Neural progenitor cell (in vitro differentiated cells): ENCODE results near the gene FGF4. TPM values are rescaled to one million over a fixed set of nuclear protein-coding genes. Genes with fewer than 3 reads are reported as not detected.

Source experiments
- DNase-seq: peaks from one replicate; pipeline ENCODE4 v3.0.0-alpha.2; 2016; ENCODE audit warnings: low spot score
- H2AFZ ChIP-seq: fragments of 200-600 bp; sonication (generic); replicated peaks from 2 replicates; pipeline ENCODE4 v1.6.1; 2016; ENCODE audit warnings: antibody characterized with exemption
- H3F3A ChIP-seq: fragments of 200-600 bp; sonication (generic); 2 replicates; pipeline ENCODE4 v1.6.1; 2016; ENCODE audit warnings: antibody characterized with exemption, low read depth
- H3K27ac ChIP-seq: fragments of 200-600 bp; sonication (generic); 2 replicates; pipeline ENCODE4 v1.5.1; 2016; ENCODE audit warnings: mild to moderate bottlenecking
- H3K27me3 ChIP-seq: fragments of 200-600 bp; sonication (generic); 2 replicates; pipeline ENCODE4 v1.6.1; 2016; ENCODE audit warnings: mild to moderate bottlenecking, moderate library complexity
- H3K36me3 ChIP-seq: fragments of 200-600 bp; sonication (generic); 2 replicates; pipeline ENCODE4 v1.5.1; 2016
- H3K4me1 ChIP-seq: fragments of 200-600 bp; sonication (generic); 2 replicates; pipeline ENCODE4 v1.6.1; 2016; ENCODE audit warnings: mixed run types
- H3K4me2 ChIP-seq: fragments of 200-600 bp; sonication (generic); 2 replicates; pipeline ENCODE4 v1.6.1; 2016
- H3K4me3 ChIP-seq: fragments of 200-600 bp; sonication (generic); 2 replicates; pipeline ENCODE4 v1.5.1; 2016
- H3K79me2 ChIP-seq: fragments of 200-600 bp; sonication (generic); 2 replicates; pipeline ENCODE4 v1.6.1; 2016; ENCODE audit warnings: low read depth
- H3K9ac ChIP-seq: fragments of 200-600 bp; sonication (generic); 2 replicates; pipeline ENCODE4 v1.6.1; 2016
- H3K9me3 ChIP-seq: fragments of 200-600 bp; sonication (generic); 2 replicates; pipeline ENCODE4 v1.5.1; 2016; ENCODE audit warnings: low read depth
- H4K20me1 ChIP-seq: fragments of 200-600 bp; sonication (generic); 2 replicates; pipeline ENCODE4 v1.6.1; 2016; ENCODE audit warnings: low read depth
- H3K27ac Mint-ChIP-seq: 3 replicates; pipeline ENCODE4 v1.8.0; 2021; ENCODE audit warnings: mixed read lengths
- H3K27me3 Mint-ChIP-seq: 2 replicates; pipeline ENCODE4 v1.8.0; 2022; ENCODE audit warnings: low read depth, mild to moderate bottlenecking, inconsistent platforms, moderate library complexity, mixed read lengths; ENCODE audit not compliant: insufficient read depth
- H3K36me3 Mint-ChIP-seq: 3 replicates; pipeline ENCODE4 v1.8.0; 2021; ENCODE audit warnings: mixed read lengths
- H3K4me1 Mint-ChIP-seq: 3 replicates; pipeline ENCODE4 v1.8.0; 2021; ENCODE audit warnings: mixed read lengths
- H3K4me3 Mint-ChIP-seq: 3 replicates; pipeline ENCODE4 v1.8.0; 2021; ENCODE audit warnings: mild to moderate bottlenecking, moderate library complexity, mixed read lengths
- H3K9me3 Mint-ChIP-seq: 3 replicates; pipeline ENCODE4 v1.8.0; 2020; ENCODE audit warnings: mixed read lengths
- EZH2 ChIP-seq: fragments of 200-600 bp; sonication (generic); IDR thresholded peaks from 2 replicates; pipeline ENCODE4 v1.6.1; 2017; ENCODE audit warnings: antibody characterized with exemption, mild to moderate bottlenecking, moderate library complexity
- EZH2phosphoT487 ChIP-seq: fragments of 200-600 bp; sonication (generic); IDR thresholded peaks from 2 replicates; pipeline ENCODE4 v1.6.1; 2017; ENCODE audit warnings: antibody characterized with exemption
- total RNA-seq: library from RNA; depleted of rRNA; stranded (reverse); fragments of >200 nt; gene quantifications from 2 replicates; pipeline ENCODE4 v1.2.3, GENCODE V29; 2015; ENCODE audit warnings: low replicate concordance
- TF ChIP-seq, protein P1 (sequence below): fragments of 200-600 bp; sonication (generic); IDR thresholded peaks from 2 replicates; pipeline ENCODE4 v1.5.1; 2017; ENCODE audit warnings: antibody characterized with exemption, mild to moderate bottlenecking

FGF4 gene
- total RNA-seq, 1 donor from 2014 or later, result 0.22 TPM

DNA sequence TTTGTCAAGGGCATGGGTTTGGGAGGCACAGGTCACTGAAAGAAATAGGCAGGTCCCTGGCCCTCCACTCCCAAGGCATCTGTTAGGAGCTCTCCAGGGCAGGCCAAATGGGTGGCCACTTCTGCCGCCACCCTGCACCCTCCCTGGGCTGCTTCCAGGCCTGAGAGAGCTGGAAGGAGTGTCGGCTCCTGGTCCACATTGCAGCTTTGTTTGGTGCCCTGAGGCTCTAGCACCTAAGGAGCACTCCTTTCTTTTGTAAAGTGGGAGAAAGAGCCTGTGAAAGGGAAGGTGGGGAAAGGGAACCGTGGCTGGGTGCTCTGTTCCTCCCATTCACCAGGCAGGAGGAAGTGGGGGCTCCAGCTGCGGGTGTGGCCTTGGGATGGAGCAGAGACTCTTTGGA, 12.3 kb upstream of the FGF4 start:
- no peak overlapping the region for H3K27ac Mint-ChIP-seq
- TF ChIP-seq EZH2 (no peak), EZH2phosphoT487 (no peak)
- TF ChIP-seq, protein P1, sequence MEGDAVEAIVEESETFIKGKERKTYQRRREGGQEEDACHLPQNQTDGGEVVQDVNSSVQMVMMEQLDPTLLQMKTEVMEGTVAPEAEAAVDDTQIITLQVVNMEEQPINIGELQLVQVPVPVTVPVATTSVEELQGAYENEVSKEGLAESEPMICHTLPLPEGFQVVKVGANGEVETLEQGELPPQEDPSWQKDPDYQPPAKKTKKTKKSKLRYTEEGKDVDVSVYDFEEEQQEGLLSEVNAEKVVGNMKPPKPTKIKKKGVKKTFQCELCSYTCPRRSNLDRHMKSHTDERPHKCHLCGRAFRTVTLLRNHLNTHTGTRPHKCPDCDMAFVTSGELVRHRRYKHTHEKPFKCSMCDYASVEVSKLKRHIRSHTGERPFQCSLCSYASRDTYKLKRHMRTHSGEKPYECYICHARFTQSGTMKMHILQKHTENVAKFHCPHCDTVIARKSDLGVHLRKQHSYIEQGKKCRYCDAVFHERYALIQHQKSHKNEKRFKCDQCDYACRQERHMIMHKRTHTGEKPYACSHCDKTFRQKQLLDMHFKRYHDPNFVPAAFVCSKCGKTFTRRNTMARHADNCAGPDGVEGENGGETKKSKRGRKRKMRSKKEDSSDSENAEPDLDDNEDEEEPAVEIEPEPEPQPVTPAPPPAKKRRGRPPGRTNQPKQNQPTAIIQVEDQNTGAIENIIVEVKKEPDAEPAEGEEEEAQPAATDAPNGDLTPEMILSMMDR, result no peak
- no peaks in the 10 kb centered on the region for H3K9me3 Mint-ChIP-seq
- no peak overlapping the region for H3K27ac ChIP-seq
- no peaks in the 10 kb centered on the region for H3K79me2 ChIP-seq
- DNase-seq, result no peak
- no peaks in the 10 kb centered on the region for H3K36me3 ChIP-seq
- no peaks in the 10 kb centered on the region for H3K4me1 ChIP-seq
- H3F3A ChIP-seq, result no peaks in the 10 kb centered on the region
- H3K36me3 Mint-ChIP-seq, result no peaks in the 10 kb centered on the region
- H3K9ac ChIP-seq, result no peak overlapping the region
- no peak overlapping the region for H2AFZ ChIP-seq
- H3K4me1 Mint-ChIP-seq, result peaks cover 4% of the 10 kb centered on the region
- no peaks in the 10 kb centered on the region for H3K27me3 ChIP-seq
- peaks cover 5% of the 10 kb centered on the region for H3K27me3 Mint-ChIP-seq
- no peaks in the 10 kb centered on the region for H4K20me1 ChIP-seq
- no peak overlapping the region for H3K4me3 Mint-ChIP-seq
- H3K4me2 ChIP-seq, result no peak overlapping the region
- H3K9me3 ChIP-seq, result no peaks in the 10 kb centered on the region
- no peak overlapping the region for H3K4me3 ChIP-seq

DNA sequence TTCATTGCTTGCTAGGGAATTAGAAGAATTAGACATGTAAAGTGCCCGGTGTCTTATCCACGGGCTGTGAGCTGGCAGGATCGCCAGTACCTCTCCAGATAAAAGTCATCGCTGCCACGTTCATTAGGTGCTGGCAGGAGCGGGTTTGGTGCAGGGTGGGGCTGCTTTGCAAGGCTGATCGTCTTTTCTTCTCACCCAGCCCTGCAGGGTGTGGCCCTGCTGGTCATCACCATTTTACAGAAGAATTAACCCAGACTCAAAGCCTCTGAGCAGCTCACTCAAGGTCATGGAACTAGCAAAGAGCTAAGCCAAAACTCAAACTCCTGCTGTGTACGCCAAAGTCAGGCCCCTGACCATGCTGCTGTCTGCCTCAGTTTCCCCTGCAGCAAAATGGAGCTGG, 6.1 kb upstream of the FGF4 start:
- no peaks in the 10 kb centered on the region for H3K9me3 Mint-ChIP-seq
- H3K36me3 ChIP-seq, result no peaks in the 10 kb centered on the region
- no peaks in the 10 kb centered on the region for H3K9me3 ChIP-seq
- peaks cover 3% of the 10 kb centered on the region for H3K4me1 Mint-ChIP-seq
- no peaks in the 10 kb centered on the region for H4K20me1 ChIP-seq
- no peak overlapping the region for H3K27ac Mint-ChIP-seq
- H3K4me3 Mint-ChIP-seq, result no peak overlapping the region
- no peaks in the 10 kb centered on the region for H3F3A ChIP-seq
- peaks cover 24% of the 10 kb centered on the region for H3K27me3 Mint-ChIP-seq
- no peaks in the 10 kb centered on the region for H3K36me3 Mint-ChIP-seq
- no peaks in the 10 kb centered on the region for H3K79me2 ChIP-seq
- no peak for DNase-seq
- no peak overlapping the region for H2AFZ ChIP-seq
- H3K27me3 ChIP-seq, result peaks cover 17% of the 10 kb centered on the region
- TF ChIP-seq EZH2, result no peak
- TF ChIP-seq, protein P1, result no peak
- TF ChIP-seq EZH2phosphoT487, result no peak
- H3K4me3 ChIP-seq, result no peak overlapping the region
- H3K27ac ChIP-seq, result no peak overlapping the region
- H3K9ac ChIP-seq, result no peak overlapping the region
- H3K4me1 ChIP-seq, result no peaks in the 10 kb centered on the region
- H3K4me2 ChIP-seq, result no peak overlapping the region

DNA sequence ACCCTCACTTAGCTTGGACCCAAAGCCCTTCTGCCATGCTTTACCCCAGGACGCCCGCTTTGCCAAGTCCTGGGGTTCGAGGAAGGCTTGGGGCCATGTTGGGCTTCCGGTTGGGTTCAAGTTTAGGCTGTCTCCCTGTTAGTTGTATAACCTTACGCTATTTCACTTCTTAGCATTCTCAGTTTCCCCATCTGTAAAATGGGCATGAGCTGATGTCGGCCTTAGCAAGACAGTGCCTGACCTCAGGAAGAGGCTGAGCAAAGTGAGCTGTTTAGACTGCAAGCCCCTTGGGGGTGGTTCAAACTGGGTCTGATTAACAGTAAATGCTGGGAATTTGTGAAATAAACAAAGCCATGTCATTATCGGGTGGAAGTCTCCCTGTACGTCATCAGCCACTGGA, 3.2 kb upstream of the FGF4 start:
- Histone ChIP-seq H3F3A (peaks cover 7% of the 10 kb centered on the region), H3K4me2 (no peak overlapping the region), H3K4me1 (peaks cover 21% of the 10 kb centered on the region), H3K27me3 (peaks cover 46% of the 10 kb centered on the region), H3K27ac (no peak overlapping the region), H3K4me3 (no peak overlapping the region), H3K79me2 (no peaks in the 10 kb centered on the region), H3K36me3 (no peaks in the 10 kb centered on the region), H2AFZ (no peak overlapping the region), H4K20me1 (peaks cover 6% of the 10 kb centered on the region), H3K9me3 (no peaks in the 10 kb centered on the region), H3K9ac (no peak overlapping the region)
- Mint-ChIP-seq H3K9me3 (no peaks in the 10 kb centered on the region), H3K36me3 (no peaks in the 10 kb centered on the region), H3K4me3 (no peak overlapping the region), H3K27ac (no peak overlapping the region), H3K27me3 (peaks cover 33% of the 10 kb centered on the region), H3K4me1 (peaks cover 3% of the 10 kb centered on the region)
- TF ChIP-seq, protein P1, result no peak
- TF ChIP-seq EZH2phosphoT487 (no peak), EZH2 (no peak)
- no peak for DNase-seq
